ENCODE data around the gene GSTT2B.
"Not testable (repeated sequence)": the region's sequence is repeated elsewhere in the genome, so short reads cannot be mapped to it uniquely, and the experiment has no call there.

The GSTT2B gene

DNA sequence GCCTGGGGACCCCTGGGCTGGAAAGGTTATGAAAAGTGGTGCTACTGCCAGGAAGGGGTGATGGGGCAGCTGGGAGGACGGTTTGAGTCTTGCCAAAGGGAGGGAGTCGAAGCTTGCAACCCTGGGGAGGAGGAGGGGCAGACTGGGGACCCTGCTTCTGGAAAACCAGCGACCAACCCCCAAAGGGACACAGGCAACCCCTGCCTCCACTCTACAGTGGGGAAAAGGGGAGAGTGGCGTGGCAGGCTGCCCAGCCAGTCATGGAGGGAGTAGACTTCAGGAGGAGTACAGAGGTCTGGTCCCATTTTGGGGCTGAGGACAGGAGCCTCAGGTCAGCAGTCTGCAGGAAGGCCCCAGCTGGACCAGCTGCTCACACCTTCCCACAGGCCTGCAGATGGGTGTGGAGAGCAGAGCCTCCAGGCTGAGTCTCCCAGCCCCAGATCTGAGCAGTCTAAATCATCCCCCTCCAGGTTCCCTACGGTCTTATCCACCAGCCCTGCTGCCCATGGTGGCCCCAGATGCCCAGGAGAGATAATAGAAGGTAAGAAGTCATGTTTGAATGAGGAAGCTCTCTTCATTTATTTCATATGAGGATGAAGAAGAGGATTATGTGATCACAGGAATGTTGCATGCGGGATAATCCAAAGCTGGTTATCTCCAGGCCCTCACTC is 10.0 kb upstream of the GSTT2B start:
- no peak for FAIRE-seq
- no peak for TF ChIP-seq TAF1 (IDR thresholded peaks at IDR 0.05; ENCODE audit: borderline replicate concordance, low read depth, low read length)
- TF ChIP-seq POLR2A (IDR thresholded peaks at IDR 0.05; ENCODE audit: low read depth, low read length): no peak
- TF ChIP-seq POLR2AphosphoS5 (IDR thresholded peaks at IDR 0.05; ENCODE audit: low read depth, low read length): no peak; the same call in 1 of the 2 replicates
- no peak for DNase-seq (ENCODE audit: insufficient read length)

DNA sequence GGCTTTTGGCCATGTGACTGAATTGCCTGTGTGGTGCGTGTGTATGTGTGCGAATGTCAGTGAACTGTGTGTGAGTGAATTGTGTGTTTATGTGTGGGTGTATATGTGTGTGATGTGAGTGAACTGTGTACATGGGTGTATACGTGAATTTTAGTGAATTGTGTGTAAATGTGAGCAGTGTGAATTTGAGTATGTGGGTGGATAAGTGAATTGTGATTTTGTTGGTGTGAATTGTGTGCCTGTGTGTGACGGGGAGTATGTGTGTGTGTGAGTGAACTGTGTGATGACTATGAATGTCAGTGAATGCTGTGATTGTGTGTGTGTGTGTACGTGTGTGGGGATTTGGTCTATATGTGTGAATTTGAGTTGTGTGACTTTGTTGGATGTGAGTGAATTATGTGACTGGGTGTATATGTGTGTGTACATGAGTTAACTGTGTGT is 9.2 kb upstream of the GSTT2B start:
- TF ChIP-seq TAF1 (IDR thresholded peaks at IDR 0.05; ENCODE audit: borderline replicate concordance, low read depth, low read length) (no peak), POLR2AphosphoS5 (IDR thresholded peaks at IDR 0.05; ENCODE audit: low read depth, low read length) (no peak; the same call in 1 of the 2 replicates), POLR2A (IDR thresholded peaks at IDR 0.05; ENCODE audit: low read depth, low read length) (no peak; the same call in 1 of the 2 replicates)
- no peak for FAIRE-seq
- no peak for DNase-seq (ENCODE audit: insufficient read length)

DNA sequence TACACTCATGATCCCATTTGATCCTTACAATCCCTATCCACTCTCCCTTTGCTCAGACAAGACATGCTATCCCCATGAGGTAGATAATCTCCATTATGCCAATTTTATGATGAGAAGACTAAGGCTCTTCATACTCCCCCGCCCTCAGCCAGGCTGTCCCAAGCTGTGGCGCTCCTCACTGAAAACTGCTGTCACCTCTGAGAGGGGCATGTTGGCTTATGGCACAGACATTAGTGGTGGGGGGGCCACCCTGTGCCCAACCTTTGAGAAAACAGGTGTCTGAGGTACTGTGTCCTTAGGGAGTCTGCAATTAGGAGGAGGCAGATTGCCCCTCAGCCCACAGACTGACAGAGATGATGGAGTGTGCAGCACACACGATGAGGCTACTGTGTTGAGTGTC is 8.1 kb upstream of the GSTT2B start:
- FAIRE-seq (no peak), DNase-seq (ENCODE audit: insufficient read length) (no peak)

DNA sequence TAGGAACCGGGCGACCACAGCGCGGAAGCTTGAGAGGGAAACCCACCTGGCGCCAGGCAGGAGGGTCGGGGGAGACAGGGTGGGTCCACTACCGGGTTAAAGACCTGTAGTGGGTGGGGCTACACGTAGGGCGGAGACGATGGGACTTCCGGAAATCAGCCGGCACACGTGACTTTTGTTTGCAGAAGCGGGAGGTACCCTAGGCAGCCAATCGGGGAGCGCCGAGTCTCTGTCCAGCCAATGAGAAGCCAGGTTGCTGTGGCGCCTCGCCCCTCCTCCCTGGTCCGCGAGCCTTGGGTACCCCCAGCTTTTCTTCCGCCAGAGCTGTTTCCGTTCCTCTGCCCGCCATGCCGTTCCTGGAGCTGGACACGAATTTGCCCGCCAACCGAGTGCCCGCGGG is 5.6 kb upstream of the GSTT2B start, which contains the start of gene DDTL:
Gene DDTL, plus strand, starts transcription at position 321 of the 400 bp plus-strand sequence. Its CDS starts 27 bp downstream, at position 348.
- peak; percentile 98 for FAIRE-seq
- DNase-seq (ENCODE audit: insufficient read length): not testable (repeated sequence)

More for the DNA sequence above, 8.1 kb upstream of the GSTT2B start:
- TF ChIP-seq POLR2AphosphoS5 (IDR thresholded peaks at IDR 0.05; ENCODE audit: low read depth, low read length) (no peak), TAF1 (IDR thresholded peaks at IDR 0.05; ENCODE audit: borderline replicate concordance, low read depth, low read length) (no peak), POLR2A (IDR thresholded peaks at IDR 0.05; ENCODE audit: low read depth, low read length) (no peak)

DNA sequence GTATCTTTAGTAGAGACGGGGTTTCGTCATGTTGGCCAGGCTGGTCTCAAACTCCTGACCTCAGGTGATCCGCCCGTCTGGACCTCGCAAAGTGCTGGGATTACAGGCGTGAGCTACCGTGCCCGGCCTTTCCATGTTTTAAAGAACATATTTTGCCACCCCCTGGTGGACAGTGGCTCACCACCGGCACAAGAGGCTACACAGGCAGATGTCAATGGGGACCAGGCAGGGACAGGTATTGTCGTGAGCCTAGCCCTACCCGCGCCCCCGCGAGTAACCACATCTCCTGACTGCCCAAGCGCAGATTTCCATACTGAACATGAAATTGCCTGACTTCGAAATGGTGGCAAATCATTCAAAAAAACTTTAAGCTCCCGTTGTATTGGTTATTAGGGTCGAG is 5.1 kb upstream of the GSTT2B start:
- DNase-seq (ENCODE audit: insufficient read length): not testable (repeated sequence)
- peak; percentile 91 for FAIRE-seq

DNA sequence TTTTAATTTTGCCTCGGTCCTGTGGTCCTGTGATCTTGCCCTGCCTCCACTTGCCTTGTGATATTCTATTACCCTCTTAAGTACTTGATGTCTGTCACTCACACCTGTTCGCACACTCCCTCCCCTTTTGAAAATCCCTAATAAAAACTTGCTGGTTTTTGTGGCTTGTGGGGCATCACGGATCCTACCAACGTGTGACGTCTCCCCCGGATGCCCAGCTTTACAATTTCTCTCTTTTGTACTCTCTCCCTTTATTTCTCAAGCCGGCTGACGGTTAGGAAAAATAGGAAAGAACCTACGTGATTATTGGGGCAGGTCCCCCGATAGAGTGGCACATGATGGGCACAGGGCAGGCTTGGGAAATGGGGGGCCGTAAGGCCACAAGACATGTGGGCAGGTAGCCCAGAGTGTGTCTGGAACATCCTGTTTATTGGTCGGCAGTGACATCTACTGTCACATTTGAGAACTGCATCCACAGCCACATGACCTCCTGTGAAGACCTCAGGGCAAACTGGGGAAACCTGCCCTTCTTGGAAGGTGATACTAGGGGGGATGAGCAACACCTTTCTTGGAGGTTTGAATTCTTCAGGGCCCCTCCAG is 4.6 kb downstream of the GSTT2B start:
- FAIRE-seq (peak; percentile 93), DNase-seq (ENCODE audit: insufficient read length) (peak; percentile 45)

DNA sequence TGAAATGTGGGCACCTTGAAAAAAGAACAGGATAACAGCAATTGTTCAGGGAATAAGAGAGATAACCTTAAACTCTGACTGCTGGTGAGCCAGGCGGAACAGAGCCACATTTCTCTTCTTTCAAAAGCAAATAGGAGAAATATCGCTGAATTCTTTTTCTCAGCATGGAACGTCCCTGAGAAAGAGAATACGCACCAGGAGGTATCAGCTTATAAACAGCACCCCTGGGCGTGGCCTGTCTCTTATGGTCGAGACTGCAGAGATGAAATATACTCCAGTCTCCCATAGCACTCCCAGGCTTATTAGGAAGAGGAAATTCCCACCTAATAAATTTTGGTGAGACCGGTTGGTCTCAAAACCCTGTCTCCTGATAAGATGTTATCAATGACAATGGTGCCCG is 5.1 kb downstream of the GSTT2B start:
- not testable (repeated sequence) for FAIRE-seq; DNase-seq (ENCODE audit: insufficient read length)

DNA sequence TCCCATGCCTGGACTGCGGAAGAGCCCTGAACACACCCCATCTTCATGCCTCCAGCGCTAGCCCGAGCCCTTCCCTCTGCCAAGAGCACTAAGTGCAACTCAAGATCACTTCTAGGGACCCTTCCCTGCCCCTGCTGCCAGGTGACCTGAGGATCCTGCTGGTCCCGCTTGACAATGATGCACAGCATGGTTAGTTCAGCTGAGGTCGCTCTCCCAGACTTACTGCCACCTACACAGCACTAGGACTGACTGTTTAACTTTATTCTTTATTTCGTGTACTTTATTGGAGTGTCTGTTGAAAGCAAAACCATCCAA is 6.0 kb downstream of the GSTT2B start:
- FAIRE-seq; DNase-seq (ENCODE audit: insufficient read length): not testable (repeated sequence)

DNA sequence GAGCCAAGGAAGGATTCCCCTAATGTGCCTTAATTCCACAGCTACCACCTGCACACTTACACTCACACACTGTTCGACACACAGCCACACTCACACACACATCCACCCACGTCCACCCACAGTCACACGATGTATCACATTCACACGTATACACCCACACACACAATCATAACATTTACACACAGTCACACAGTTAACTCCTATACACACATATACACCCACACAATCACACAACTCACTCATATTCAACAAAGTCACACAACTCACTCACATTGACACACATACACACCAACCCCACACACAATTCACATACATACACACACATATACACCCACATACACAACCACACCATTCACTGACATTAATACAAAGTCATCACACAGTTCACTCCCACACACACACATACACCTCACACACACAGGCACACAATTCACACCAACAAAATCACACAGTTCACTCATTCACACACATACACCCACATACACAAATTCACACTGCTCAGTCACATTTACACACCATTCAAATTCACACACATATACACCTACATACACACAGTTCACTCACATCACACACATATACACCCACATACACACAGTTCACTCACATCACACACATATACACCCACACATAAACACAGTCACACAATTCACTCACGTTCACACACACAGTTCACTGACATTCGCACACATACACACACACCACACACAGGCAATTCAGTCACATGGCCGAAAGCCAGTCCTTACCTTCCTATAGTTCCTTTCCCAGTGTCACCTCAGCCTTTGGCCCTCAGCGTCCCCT is 6.6 kb downstream of the GSTT2B start:
- not testable (repeated sequence) for DNase-seq (ENCODE audit: insufficient read length)

DNA sequence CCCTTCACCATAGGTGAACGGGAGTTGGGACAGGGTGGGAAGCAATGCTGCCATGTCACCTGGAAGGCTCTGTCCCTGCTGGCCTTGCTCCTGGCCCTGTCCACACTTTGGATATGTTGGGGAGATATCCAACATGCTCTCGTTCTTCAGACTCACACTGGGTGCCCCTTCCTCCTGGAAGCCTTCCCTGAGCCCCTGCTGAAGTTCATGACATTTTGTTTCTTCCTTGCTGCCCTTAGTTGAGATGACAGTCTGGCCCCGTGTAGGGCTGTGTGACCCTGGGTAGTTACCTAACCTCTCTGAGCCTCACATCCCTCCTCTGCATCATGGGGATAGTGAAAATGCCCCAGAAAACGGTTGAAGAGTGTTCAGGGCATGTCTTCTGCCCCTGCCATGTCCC is 7.5 kb downstream of the GSTT2B start:
- not testable (repeated sequence) for DNase-seq (ENCODE audit: insufficient read length); FAIRE-seq

More for the DNA sequence above, 6.6 kb downstream of the GSTT2B start:
- not testable (repeated sequence) for FAIRE-seq

DNA sequence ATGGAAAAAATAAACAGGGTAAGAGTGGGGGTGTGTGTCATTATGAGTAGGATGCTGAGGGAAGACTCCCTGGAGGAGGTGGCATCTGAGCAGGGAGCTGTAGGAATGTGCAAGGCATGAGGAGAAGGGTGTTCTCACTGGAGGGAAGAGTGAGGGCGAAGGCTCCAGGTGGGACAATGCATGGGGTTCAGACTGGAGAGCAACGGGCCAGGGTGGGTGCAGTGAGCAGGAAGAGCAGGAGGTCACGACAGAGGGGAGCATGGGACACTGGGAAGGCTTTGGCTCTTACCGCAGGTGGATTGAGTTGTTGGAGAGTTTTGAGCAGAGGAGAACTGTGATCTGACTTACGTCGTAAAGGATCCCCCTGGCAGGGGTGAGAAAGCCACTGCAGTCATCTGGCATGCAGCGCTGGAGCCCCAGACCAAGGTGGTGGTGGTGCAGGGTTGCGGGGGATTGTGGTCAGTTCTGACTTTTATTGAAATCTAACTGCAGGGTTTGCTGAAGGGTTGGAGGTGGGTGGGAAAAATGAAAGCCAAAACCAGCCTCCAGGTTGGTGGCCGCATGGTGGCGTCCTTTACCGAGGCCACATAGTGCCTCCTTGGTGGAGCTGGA is 8.1 kb downstream of the GSTT2B start:
- FAIRE-seq; DNase-seq (ENCODE audit: insufficient read length): not testable (repeated sequence)

DNA sequence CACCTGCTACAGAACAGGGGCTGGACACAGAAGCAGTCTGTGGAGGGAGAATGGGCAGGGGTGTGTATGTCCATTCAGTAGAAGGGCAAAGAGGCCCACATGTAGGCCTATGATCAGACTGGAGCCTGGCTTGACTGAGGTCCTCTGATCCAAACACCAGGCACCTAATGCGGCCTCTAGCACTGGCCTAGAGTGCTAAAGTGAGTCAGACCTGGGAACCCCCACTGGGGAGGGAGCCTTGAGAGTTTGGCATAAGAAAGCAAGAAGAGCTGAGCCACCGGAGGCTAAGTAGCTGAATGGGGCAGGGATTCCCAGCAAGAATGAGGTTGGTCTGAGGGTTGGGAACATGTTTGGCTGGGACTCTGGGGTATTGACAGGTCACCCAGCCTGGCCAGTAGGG is 9.6 kb downstream of the GSTT2B start:
- not testable (repeated sequence) for FAIRE-seq; DNase-seq (ENCODE audit: insufficient read length)

DNA sequence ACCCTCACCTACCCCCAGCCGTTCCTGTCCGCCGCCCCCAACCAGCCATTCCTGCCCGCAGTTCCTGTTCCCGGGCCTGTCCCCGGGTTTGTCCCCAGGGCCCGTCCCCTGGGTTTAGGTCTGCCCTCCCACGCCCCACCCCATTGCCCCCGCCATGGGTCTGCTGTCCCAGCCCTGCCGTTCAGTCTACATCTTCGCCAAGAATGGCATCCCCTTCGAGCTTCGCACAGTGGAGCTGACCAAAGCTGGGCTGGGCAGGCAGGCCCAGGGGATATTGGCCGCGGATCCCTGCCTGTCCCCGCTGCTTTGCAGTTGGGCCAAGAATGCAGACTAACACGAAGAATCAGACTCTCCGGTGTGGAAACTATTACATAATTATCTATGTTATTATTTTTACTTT is 11.2 kb downstream of the GSTT2B start:
- not testable (repeated sequence) for FAIRE-seq; DNase-seq (ENCODE audit: insufficient read length)

DNA sequence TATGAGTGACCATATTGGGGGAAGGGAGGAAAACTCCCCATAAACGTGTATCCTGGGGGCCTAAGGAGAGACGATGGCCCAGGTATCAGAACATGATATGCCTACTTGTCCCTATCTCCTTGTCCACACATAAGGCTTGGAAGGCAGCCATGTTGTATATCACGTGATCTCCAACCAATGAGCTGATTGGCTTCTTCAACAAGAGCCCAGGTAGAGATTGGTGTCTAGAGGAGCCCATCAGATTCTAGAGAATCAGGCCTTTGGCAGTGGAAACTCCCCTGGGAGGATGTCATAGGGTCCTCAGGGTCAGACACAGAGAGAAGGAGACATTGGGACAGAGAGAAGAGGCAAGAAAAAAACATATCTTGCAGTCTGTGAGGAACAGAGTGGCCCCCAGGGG is 13.6 kb downstream of the GSTT2B start:
- FAIRE-seq; DNase-seq (ENCODE audit: insufficient read length): not testable (repeated sequence)

DNA sequence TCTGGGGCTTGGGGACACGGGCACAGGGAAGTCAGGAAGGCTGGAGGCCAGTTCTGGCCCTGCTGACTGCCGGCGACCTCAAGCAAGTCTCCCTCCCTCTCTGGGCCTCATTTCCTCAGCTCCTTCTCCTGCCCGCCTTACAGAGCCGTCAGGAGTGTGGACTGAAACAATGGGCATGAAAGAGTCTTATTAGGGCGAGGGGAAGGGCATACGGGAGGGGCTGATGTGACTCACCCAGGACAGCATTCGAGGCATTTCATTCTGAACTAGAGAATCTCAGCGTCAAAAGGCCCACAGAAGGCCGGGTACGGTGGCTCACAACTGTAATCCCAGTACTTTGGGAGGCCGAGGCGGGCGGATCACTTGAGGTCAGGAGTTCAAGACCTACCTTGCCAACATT is 20.8 kb downstream of the GSTT2B start:
- FAIRE-seq; DNase-seq (ENCODE audit: insufficient read length): not testable (repeated sequence)
